K562 (cell line): ENCODE data around the gene C15orf61. TPM values are rescaled to one million over a fixed set of nuclear protein-coding genes. Genes with fewer than 3 reads are reported as not detected.
A peak's percentile ranks its signal among the peaks of the same experiment; 100 is the strongest.

ENCODE experiments used
- DLX4 ChIP-seq: fragments of 250-450 bp; sonication (Bioruptor Pico); IDR thresholded peaks from 2 replicates; pipeline ENCODE4 v1.6.1; 2021; ENCODE audit warnings: mild to moderate bottlenecking
- E4F1 ChIP-seq: fragments of 250-450 bp; sonication (Bioruptor Pico); IDR thresholded peaks from 2 replicates; pipeline ENCODE4 v1.5.0; 2021; ENCODE audit warnings: mild to moderate bottlenecking, borderline replicate concordance
- FOXP4 ChIP-seq: sonication (generic); formaldehyde crosslinking; IDR thresholded peaks from 2 replicates; pipeline ENCODE4 v1.8.0; 2022; ENCODE audit warnings: mild to moderate bottlenecking, missing genetic modification reagents, borderline replicate concordance
- GABPB2 ChIP-seq: fragments of 250-450 bp; sonication (Bioruptor Pico); conservative IDR thresholded peaks from 2 replicates; pipeline ENCODE4 v1.5.1; 2021; ENCODE audit warnings: mild to moderate bottlenecking
- NR2F6 ChIP-seq: fragments of 450-650 bp; formaldehyde crosslinking; IDR thresholded peaks from 2 replicates; pipeline ENCODE4 v1.4.0; 2020; ENCODE audit warnings: mild to moderate bottlenecking
- POU5F1 ChIP-seq: fragments of 150-350 bp; IDR thresholded peaks from 2 replicates; pipeline ENCODE4 v1.6.1; 2014; ENCODE audit warnings: borderline replicate concordance, low read length, low read depth, mild to moderate bottlenecking; ENCODE audit not compliant: partially characterized antibody
- PREB ChIP-seq: sonication (generic); formaldehyde crosslinking; IDR thresholded peaks from 2 replicates; pipeline ENCODE4 v1.8.1; 2023; ENCODE audit warnings: mild to moderate bottlenecking, missing genetic modification reagents
- SFPQ ChIP-seq: fragments of 200-400 bp; formaldehyde crosslinking; IDR thresholded peaks from 2 replicates; pipeline ENCODE4 v1.6.1; 2017; ENCODE audit warnings: mild to moderate bottlenecking, low read depth, low read length, moderate library complexity
- TBP ChIP-seq: optimal IDR thresholded peaks from 2 replicates; pipeline ENCODE3; 2011; ENCODE audit warnings: low read depth, low read length, improper control_type of control experiment
- ZBTB33 ChIP-seq: sonication (generic); formaldehyde crosslinking; IDR thresholded peaks from 2 replicates; pipeline ENCODE4 v1.8.1; 2023; ENCODE audit warnings: mild to moderate bottlenecking, missing genetic modification reagents
- ZC3H8 ChIP-seq: fragments of 450-650 bp; IDR thresholded peaks from 2 replicates; pipeline ENCODE4 v1.6.1; 2017
- ZKSCAN8 ChIP-seq: fragments of 200-800 bp; sonication (Bioruptor generic); IDR thresholded peaks from 2 replicates; pipeline ENCODE4 v1.6.1; 2016; ENCODE audit warnings: missing genetic modification characterization, missing compliant biosample characterization
- polyA plus RNA-seq, 8 experiments: library from polyadenylated mRNA; depleted of rRNA in 4 of 8; stranded (reverse) in 5 of 8; unstranded in 3 of 8; fragments of >200 nt; fragmentation: Nextera tagmentation in 2 of 8; fragmentation: Illumina TruSeq in 1 of 8; extraction: Ambion mirVana in 2 of 8; extraction: Trizol in 1 of 8; gene quantifications; 2 replicates each; pipeline versions ENCODE4 v1.2.1 to v1.2.3, GENCODE V29; 2011 to 2014; ENCODE audit warnings: inconsistent platforms in 1 of 8, missing spikeins in 1 of 8
- total RNA-seq, 7 experiments: library from RNA; depleted of rRNA in 6 of 7; stranded (reverse); fragments of >200 nt in 6 of 7; fragmentation: Illumina TruSeq in 2 of 7; extraction: Trizol in 2 of 7; gene quantifications; 2 replicates each; pipeline versions ENCODE4 v1.2.1 to v1.2.3, GENCODE V29; 2011 to 2021; ENCODE audit warnings: low replicate concordance in 1 of 7

C15orf61 gene
- total and polyA plus RNA-seq, 9 of the 15 experiments (the other 6 are each of a cell fraction or from before 2014, with no cell fraction given) = 1.6 to 10.5 (median 4.3) TPM

GRCh38 chr15:67521029-67521782 is at the start of gene C15orf61 (continued):
- no peak for TF ChIP-seq SFPQ
- TF ChIP-seq TBP = peak; percentile 56
- TF ChIP-seq ZKSCAN8 (CRISPR knock-in tag) = no peak
- TF ChIP-seq ZC3H8 = no peak
- peak; percentile 100; the same call in 1 of the 2 replicates for TF ChIP-seq PREB
- peak; percentile 98 for TF ChIP-seq FOXP4 (CRISPR knock-in tag)
- no peak for TF ChIP-seq GABPB2 (CRISPR knock-in tag)
- TF ChIP-seq ZBTB33 (CRISPR knock-in tag) = peak; percentile 86
- no peak for TF ChIP-seq POU5F1
- TF ChIP-seq DLX4 (CRISPR knock-in tag) = no peak
- no peak for TF ChIP-seq E4F1 (CRISPR knock-in tag)
- no peak for TF ChIP-seq NR2F6 (CRISPR knock-in tag)
